Fibroblast of skin of right biceps (primary cell): Measurements from ENCODE around the gene SUFU.
"Not testable (repeated sequence)": the region's sequence is repeated elsewhere in the genome, so short reads cannot be mapped to it uniquely, and the experiment has no call there.

Source experiments
- DNase-seq: peaks from one replicate; pipeline ENCODE4 v3.0.0-alpha.2; 2013

Gene SUFU

GRCh38 chr10:102484021-102484420, 19.8 kb upstream of the SUFU start:
- no peak for DNase-seq

DNA sequence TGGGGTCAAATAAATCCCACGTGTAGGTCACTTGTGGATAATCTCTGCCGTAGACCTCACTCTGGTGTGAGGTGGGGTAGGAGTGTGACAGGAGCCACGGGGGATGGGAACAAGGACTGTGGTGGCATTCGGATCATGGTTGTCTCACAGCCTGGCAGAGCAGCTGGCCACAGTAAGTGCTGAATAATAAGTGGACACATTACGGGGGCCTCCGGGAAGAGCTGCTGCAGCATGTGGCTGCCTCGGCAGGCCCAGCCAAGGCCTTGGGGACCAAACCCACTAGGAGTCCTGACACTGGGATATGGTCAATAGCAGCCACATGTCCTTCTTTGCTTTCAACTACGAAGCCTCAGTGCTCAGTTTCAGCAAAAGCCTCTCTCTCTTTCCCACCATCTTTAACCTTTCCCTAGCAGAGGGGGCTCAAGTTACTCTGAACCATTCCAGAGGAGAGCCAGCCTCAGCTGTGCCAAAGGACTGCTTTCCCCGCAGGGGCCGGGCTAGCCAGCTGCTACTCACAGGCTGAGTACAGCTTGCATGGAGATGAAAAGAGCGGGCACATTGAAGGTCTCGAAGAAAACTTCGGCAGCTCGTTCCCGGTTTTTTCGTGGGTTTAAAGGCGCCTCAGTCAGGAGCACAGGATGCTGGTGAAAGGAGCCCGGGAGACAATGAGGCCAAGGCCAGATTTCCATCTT, 18.5 kb upstream of the SUFU start:
- no peak for DNase-seq

DNA sequence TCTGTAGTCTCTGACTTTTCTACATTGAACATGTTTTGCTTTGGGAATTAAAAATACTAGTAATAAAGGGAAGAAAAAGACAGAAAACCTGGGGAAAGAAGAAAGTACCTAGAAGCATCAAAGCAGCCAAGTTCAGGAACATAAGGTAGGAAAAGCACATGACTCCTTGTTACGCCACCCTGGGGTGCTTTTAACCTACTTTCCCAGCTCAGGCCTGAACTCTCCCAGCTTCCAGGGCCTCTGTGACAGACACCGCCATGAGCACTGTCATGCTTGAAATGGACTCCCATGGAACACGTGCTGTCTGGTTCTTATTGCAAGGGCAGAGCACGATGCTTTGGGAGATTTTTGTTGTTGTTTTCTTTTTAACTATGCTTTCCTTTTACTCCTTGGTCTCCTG, 12.6 kb upstream of the SUFU start:
- DNase-seq = no peak

DNA sequence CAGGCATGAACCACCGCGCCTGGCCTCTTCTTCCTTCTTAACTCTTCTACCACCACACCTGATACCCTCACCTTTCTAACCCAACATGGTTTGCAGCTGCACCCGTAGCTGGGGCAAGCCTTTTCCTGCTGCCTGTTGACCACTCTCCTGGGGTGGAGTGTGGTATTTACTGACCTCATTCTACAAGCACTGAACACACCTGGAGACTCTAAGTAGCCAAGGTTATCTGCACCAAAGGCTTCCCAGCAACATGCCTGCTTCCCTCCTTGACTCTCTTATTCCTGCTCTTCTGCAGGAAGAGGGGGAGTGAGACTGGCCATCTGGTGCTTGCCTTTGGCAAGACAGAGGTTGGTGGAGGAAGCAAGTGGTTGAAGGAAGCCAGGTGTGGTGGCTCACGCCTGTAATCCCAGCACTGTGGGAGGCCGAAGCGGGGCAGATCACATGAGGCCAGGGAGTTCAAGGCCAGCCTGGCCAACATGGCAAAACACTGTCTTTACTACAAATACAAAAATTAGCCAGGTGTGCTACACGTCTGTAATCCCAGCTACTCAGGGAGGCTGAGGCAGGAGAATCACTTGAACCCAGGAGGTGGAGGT, 11.3 kb upstream of the SUFU start:
- DNase-seq = no peak

DNA sequence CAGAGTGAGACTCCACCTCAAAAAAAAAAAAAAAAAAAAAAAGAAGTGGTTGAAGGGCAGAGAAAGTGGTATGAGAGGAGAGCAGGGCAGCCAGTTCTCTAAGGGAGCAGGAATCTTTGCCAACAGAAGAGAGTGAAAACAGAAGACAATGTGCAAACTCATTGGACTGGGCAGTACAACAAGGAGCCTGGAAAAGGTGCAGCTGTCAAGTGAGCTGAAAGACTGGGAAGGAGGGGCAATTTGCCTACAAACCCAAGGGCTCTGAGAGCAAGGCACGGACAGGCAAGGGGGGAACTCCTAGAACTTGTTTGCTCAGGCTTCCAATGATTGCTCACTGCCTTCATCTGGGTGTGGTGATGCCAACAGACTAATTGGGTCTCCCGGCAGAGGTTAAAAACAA, 10.8 kb upstream of the SUFU start:
- no peak for DNase-seq

- no peak for DNase-seq
Observed at GRCh38 chr10:102493771-102494170, 10.0 kb upstream of the SUFU start.

DNA sequence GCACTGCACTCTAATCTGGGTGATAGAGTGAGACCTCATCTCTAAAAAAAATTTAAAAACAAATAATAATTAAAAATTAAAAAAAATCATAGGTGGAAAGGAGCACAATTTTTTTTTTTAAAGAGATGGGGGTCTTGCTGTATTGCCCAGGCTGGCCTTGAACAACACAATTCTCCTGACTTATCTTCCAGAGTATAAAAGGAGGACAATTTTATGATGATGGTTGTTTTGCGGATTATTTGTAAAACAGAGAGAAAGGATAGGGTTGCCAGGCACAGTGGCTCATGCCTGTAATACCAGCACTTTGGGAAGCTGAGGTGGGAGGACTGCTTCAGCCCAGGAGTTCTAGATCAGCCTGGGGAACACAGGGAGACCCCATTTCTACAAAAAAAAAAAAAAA, 6.2 kb upstream of the SUFU start:
- DNase-seq = no peak

GRCh38 chr10:102499356-102499755, 4.4 kb upstream of the SUFU start:
- DNase-seq = no peak

GRCh38 chr10:102500686-102501085, 3.1 kb upstream of the SUFU start:
- not testable (repeated sequence) for DNase-seq

- no peak for DNase-seq
Observed at GRCh38 chr10:102501201-102502028, 2.4 kb upstream of the SUFU start.

GRCh38 chr10:102502029-102502336, 1.8 kb upstream of the SUFU start:
- peak; percentile 100 for DNase-seq

DNA sequence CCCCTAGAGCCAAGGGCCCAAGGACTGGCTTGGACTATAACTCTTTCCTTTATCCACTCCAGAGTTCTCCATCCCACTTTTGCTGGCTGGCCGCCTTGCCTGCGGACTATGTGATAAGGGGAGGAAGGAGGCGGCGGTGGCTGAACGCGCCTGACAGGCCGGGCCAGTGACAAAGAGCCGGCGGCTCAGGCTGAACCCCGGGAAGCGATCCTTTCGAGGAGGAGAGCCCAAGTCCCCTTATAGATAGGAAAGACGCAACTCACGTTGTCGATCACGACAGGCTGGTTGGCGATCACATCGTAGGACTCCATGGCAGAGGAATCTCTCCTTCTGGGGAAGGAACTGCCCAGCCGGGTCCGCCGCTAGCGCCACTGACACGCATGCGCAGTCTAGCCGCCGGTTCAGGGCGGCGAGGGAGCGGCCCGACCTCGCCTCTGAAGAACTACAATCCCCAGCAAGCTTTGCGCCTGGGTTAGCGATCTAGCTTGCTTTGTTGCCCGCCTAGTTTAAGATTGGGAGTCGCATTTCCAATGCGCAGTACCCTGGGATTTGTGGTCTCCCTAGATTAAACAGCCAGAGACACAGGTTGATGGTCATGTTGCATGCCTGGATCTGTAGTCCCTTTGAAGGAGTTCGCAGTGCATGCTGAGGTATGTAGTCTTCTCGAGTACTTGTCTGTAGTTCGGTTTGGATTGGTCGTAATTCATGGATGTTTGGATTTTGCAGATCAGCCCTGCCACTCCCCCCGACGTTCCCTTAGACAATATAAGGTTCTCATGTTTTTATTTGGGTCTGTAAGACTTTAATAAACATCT, 1.2 kb upstream of the SUFU start, which contains the start of gene ACTR1A:
TSS of gene ACTR1A (minus strand) at position 376 of the 815 bp plus-strand sequence. CDS start at position 311, 65 bp downstream.
- DNase-seq = peak; percentile 100

DNA sequence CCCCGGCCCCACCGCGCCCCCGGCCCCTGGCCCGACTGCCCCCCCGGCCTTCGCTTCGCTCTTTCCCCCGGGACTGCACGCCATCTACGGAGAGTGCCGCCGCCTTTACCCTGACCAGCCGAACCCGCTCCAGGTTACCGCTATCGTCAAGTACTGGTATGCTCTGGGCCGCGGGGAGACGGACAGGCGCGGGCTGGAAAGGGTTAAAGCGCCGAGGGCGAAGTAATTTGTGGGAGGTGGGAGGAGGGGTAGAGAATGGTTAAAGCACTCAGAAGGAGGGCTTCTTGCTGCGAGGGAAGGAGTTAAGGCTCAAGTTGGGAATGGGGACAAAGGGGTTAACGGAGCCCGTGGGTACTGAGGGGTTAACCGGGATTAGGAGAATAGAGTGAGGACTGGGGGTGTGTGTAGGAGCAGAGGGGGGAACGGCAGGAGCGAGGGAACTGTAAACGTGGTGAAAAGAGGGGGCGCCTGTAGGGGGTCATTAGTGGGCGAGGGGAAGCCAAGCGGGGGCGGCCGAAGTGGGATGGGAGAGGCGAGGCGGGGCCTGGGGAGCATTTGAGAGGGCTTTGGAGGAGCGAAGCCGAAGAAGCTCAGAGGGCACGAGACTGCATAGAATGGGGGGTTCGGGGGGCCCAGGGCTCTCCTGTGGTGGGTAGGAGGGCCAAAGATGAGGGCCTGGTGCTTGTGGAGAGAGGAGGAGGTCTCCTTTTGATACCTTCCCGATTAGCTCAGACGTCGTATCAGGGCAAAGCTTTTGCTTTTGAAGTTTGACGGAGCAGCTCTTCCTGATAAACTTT, 605 bp downstream of the SUFU start:
- peak; percentile 9 for DNase-seq

- DNase-seq = no peak
Observed at GRCh38 chr10:102504976-102505300, 1.2 kb downstream of the SUFU start.

- DNase-seq = no peak
Observed at GRCh38 chr10:102505462-102506115, 1.8 kb downstream of the SUFU start.

DNA sequence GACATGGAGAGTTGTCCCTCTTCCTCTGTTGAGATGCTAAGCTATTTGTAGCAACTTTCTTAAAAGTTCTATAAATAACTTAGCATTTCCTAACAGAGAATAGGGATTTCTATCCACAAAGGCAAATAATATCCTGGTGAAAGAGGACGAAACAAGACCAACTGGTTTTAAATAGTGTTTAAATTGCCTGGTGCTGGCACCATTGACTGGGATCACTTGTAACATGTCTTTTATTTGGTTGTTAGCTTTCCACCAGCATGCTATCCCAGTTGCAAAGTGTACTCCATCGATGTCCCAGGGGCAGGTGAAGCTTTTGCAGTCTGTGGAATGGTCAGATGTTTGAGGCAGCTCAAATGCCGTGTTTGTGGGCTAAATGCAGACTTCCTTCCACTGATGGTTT, 3.7 kb downstream of the SUFU start:
- no peak for DNase-seq

- DNase-seq = no peak
Observed at GRCh38 chr10:102508506-102508905, 4.7 kb downstream of the SUFU start.

- DNase-seq = peak; percentile 58
Observed at GRCh38 chr10:102509387-102509786, 5.6 kb downstream of the SUFU start.

DNA sequence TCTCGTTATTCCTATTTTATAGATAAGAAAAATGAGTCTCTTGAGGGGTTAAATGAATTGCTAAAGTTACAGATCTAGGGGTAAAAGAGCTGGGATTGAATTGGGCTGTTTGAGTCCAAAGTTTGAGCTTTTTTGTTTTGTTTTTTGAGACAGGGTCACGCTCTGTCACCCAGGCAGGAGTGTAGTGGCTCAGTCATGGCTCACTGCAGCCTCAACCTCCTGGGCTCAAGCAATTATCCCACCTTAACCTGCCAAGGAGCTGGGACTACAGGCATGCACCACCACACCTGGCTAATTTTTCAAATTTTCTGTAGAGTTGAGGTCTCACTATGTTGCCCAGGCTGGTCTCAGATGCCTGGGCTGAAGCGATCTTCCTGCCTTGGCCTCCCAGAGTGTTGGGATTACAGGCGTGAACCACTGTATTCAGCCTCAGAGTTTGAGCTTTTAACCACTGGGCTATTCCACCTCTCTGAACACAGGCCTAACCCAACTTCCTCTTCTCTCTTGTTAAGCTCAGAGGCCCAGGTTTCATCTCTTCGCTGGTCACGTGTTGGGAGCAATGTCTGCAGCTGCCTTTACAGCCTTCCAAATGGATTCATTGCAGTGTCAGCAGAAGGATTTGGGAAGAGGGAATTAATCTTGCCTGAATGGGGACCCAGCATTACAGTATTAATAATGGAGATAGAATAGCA, 8.0 kb downstream of the SUFU start:
- no peak for DNase-seq

DNA sequence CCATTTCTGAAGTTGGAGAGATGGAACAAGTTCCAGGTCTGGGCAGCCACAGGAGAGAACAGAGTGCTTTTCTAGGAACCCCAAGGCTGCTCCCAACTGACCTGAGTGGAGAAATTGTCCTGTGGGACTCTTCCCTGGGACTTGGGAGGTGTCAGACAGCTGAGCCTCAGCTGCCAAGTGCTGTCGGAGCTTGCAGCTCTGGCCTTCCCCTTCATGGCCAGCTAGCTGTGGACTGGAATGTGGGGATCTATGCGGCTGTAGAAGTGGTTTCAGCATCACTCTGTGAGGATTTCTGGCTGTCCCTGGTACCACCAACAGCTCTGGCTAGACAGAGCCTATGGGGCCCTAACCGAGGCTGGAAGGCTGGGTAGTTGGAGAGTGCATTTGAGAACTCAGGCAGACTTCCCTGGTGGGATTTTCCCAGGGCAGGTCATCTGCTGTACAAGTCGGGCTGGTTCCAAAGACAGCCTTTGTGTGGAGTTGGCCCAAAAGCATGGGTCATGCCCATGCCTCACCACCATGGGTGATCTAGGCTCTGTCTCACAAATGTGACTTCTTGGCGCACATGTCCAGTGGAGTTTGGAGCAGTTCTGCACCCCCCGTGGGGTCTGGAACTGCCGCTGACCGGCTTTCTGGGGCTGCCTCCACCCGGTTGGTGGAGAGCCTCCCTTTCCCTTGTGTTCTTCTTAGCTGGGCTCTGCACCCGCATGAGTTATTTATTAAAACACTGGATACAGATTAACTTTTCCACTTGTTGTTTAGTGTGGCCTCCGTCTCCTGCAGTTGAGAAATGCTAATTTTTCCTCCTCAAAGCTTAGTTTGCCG, 10.9 kb downstream of the SUFU start:
- DNase-seq = no peak
